ENCODE results near the gene SPC24. TPM values are rescaled to one million over a fixed set of nuclear protein-coding genes. Genes with fewer than 3 reads are reported as not detected.
"Not testable (repeated sequence)": the region's sequence is repeated elsewhere in the genome, so short reads cannot be mapped to it uniquely, and the experiment has no call there.

The SPC24 gene
- total RNA-seq, 4 donors from 2014 or later = 0.24 to 1.1 (median 0.78) TPM; not detected in 1

DNA sequence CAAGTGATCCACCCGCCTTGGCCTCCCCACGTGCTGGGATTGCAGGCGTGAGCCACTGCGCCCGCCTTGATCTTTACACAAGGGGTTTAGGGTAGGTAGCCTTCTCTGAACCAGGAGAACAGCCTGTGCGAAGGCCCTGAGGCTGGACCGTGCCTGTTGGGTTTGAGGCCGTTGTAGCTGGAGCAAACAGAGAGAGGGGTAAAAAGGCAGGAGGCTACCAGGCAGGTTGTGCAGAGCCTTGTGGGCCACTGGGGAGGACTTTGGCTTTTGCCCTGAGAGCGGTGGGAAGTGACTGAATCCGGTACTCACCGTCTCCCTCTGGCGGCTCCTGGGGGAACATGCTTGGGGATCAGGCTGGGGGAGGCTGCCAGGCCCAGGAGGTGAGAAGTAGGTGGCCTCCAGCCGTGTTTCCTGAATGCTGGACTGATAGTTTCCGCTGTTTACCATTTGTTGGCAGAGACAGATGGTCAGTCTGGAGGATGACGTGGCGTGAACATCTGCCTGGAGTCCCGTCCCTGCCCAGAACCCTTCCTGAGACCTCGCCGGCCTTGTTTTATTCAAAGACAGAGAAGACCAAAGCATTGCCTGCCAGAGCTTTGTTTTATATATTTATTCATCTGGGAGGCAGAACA lies 24.6 kb downstream of the SPC24 start:
- intact Hi-C loops (cut with DNase I) = no loop called here
- H3K27ac ChIP-seq = peak overlapping the region in 2 of 3 donors; percentile 37 to 49
- WGBS, 2 donors = 48 to 52% methylated on average over 18 of the region's 19 CpGs
- no peaks in the 10 kb centered on the region for H3K9me3 ChIP-seq
- H3K4me3 ChIP-seq (replicated peaks in 1 of 3) = no peak overlapping the region
- H3K36me3 ChIP-seq = peaks cover 11 to 12% of the 10 kb centered on the region in 2 donors
- H3K4me1 ChIP-seq = peaks cover 0 to 10% of the 10 kb centered on the region in 2 donors
- TF ChIP-seq, protein P1, sequence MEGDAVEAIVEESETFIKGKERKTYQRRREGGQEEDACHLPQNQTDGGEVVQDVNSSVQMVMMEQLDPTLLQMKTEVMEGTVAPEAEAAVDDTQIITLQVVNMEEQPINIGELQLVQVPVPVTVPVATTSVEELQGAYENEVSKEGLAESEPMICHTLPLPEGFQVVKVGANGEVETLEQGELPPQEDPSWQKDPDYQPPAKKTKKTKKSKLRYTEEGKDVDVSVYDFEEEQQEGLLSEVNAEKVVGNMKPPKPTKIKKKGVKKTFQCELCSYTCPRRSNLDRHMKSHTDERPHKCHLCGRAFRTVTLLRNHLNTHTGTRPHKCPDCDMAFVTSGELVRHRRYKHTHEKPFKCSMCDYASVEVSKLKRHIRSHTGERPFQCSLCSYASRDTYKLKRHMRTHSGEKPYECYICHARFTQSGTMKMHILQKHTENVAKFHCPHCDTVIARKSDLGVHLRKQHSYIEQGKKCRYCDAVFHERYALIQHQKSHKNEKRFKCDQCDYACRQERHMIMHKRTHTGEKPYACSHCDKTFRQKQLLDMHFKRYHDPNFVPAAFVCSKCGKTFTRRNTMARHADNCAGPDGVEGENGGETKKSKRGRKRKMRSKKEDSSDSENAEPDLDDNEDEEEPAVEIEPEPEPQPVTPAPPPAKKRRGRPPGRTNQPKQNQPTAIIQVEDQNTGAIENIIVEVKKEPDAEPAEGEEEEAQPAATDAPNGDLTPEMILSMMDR (IDR thresholded peaks at IDR 0.05) = peak; percentile 80 to 92 (median 88)
- TF ChIP-seq POLR2A (IDR thresholded peaks at IDR 0.05) = no peak
- DNase-seq = peak; percentile 81 to 82
- H3K27me3 ChIP-seq = no peaks in the 10 kb centered on the region

- intact Hi-C loops (cut with DNase I) = loop anchor here (2.0 kb wide), 1 partner anchor 93 kb away; no protein-coding TSS in a partner anchor
Measured at GRCh38 chr19:11127905-11128304, 27.7 kb downstream of the SPC24 start.

DNA sequence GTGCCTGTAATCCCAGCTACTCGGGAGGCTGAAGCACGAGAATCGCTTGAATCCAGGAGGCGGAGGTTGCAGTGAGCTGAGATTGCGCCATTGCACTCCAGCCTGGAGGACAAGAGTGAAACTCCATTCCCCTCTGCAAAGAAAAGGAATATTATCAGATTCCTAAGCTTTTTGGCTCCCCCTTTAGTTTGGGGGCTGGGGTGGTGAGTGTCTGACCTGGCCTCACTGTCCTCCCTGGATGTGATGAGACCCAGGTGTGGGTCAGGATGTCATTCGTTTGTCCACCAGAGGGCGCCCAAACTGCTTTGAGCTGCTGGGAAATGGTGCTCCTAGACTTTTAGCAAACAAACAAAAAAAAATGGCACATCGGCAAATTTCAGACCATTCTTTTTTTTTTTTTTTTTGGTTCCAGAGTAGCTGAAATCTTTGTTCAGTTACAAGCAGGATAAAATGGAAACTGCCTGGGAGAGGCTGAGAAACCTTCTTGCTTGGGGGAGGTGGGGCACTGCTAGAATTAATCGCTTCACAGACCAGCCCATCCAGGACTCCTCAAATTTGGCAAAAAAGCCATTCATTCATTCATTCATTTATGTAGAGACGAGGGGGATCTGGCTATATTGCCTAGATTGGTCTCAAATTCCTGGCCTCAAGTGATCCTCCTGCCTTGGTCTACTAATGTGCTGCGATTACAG lies 29.4 kb downstream of the SPC24 start:
- H3K36me3 ChIP-seq = peaks cover 5 to 17% of the 10 kb centered on the region in 2 donors
- H3K27ac ChIP-seq = no peak overlapping the region
- intact Hi-C loops (cut with DNase I) = no loop called here
- peak; percentile 80 to 87 for DNase-seq
- H3K4me3 ChIP-seq (replicated peaks in 1 of 3) = no peak overlapping the region
- no peaks in the 10 kb centered on the region for H3K27me3 ChIP-seq
- TF ChIP-seq, protein P1 (IDR thresholded peaks at IDR 0.05) = peak; percentile 48 to 74 (median 62)
- no peak for TF ChIP-seq POLR2A (IDR thresholded peaks at IDR 0.05)
- WGBS, 2 donors = 54 to 58% methylated on average over 11 of the region's 11 CpGs
- H3K4me1 ChIP-seq = peaks cover 0 to 10% of the 10 kb centered on the region in 2 donors
- H3K9me3 ChIP-seq = no peaks in the 10 kb centered on the region

More at GRCh38 chr19:11127905-11128304, 27.7 kb downstream of the SPC24 start:
- no peak overlapping the region for H3K27ac ChIP-seq
- H3K36me3 ChIP-seq = peaks cover 11 to 23% of the 10 kb centered on the region in 2 donors
- H3K27me3 ChIP-seq = no peaks in the 10 kb centered on the region
- DNase-seq = no peak
- TF ChIP-seq POLR2A (IDR thresholded peaks at IDR 0.05) = no peak
- TF ChIP-seq, protein P1 (IDR thresholded peaks at IDR 0.05) = no peak
- peaks cover 0 to 10% of the 10 kb centered on the region in 2 donors for H3K4me1 ChIP-seq
- no peak overlapping the region for H3K4me3 ChIP-seq (replicated peaks in 1 of 3)
- H3K9me3 ChIP-seq = no peaks in the 10 kb centered on the region
- 92 to 96% methylated on average over 14 to 15 of the region's 15 CpGs for WGBS, 2 donors

GRCh38 chr19:11124157-11124556 lies 31.4 kb downstream of the SPC24 start:
- H3K27me3 ChIP-seq; H3K4me1 ChIP-seq; H3K27ac ChIP-seq; H3K4me3 ChIP-seq (replicated peaks in 1 of 3); H3K9me3 ChIP-seq; DNase-seq; intact Hi-C loops (cut with DNase I): not testable (repeated sequence)
- WGBS, 2 donors = 97 to 99% methylated on average over 4 of the region's 4 CpGs
- peaks cover 9 to 19% of the 10 kb centered on the region in 2 donors for H3K36me3 ChIP-seq

DNA sequence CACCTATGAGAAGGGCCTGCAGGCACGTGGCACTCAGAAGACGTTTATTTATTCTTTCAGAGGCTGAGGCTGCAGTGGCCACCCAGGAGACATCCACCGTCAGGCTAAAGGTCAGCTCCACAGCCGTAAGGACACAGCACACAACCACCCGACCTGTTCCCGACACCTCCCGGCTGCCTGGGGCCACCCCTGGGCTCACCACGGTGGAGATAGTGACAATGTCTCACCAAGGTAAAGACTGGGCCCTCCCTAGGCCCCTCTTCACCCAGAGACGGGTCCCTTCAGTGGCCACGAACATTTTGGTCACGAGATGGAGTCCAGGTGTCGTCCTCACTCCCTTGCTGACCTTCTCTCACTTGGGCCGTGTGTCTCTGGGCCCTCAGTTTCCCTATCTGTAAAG lies 32.5 kb downstream of the SPC24 start:
- H3K4me3 ChIP-seq (replicated peaks in 1 of 3) = no peak overlapping the region
- no peak for DNase-seq
- peaks cover 0 to 4% of the 10 kb centered on the region in 2 donors for H3K4me1 ChIP-seq
- no peak for TF ChIP-seq POLR2A (IDR thresholded peaks at IDR 0.05)
- TF ChIP-seq, protein P1 (IDR thresholded peaks at IDR 0.05) = no peak
- WGBS, 2 donors = 93 to 97% methylated on average over 12 to 13 of the region's 13 CpGs
- H3K36me3 ChIP-seq = peaks cover 11 to 23% of the 10 kb centered on the region in 2 donors
- intact Hi-C loops (cut with DNase I) = no loop called here
- H3K9me3 ChIP-seq = no peaks in the 10 kb centered on the region
- H3K27me3 ChIP-seq = no peaks in the 10 kb centered on the region
- H3K27ac ChIP-seq = no peak overlapping the region

- peaks cover 18 to 26% of the 10 kb centered on the region in 2 donors for H3K36me3 ChIP-seq
- intact Hi-C loops (cut with DNase I); H3K4me3 ChIP-seq (replicated peaks in 1 of 3): not testable (repeated sequence)
Measured at GRCh38 chr19:11121963-11122362, 33.6 kb downstream of the SPC24 start.

More at GRCh38 chr19:11121963-11122362, 33.6 kb downstream of the SPC24 start:
- H3K9me3 ChIP-seq, H3K27ac ChIP-seq, H3K27me3 ChIP-seq, H3K4me1 ChIP-seq, DNase-seq: not testable (repeated sequence)
- WGBS, 2 donors = 90 to 93% methylated on average over 17 of the region's 17 CpGs
